IMR-90 (cell line): ENCODE data around the gene TMEM54. TPM values are rescaled to one million over a fixed set of nuclear protein-coding genes. Genes with fewer than 3 reads are reported as not detected.

ENCODE experiments used
- ATAC-seq: fragments of 200-7000 bp; cut with Tn5 transposase; 2 replicates; pipeline ENCODE4 v1.9.1; 2020; ENCODE audit warnings: low read depth, mild to moderate bottlenecking, moderate library complexity
- BruUV-seq: library from RNA; stranded (reverse); fragments of 400-500 nt; replicated peaks from 2 replicates; lab custom pipeline; 2021; lab: Mats Ljungman, UMichigan
- CTCF ChIA-PET: fragments of 300-600 bp; formaldehyde crosslinking; extraction: SDS; loops from one replicate; lab custom pipeline; 2021; ENCODE audit warnings: antibody characterized with exemption; lab: Yijun Ruan, JAX
- POLR2A ChIA-PET: fragments of 300-600 bp; sonication (Branson Sonifier 250); formaldehyde crosslinking; loops from one replicate; lab custom pipeline; 2022; ENCODE audit warnings: antibody characterized with exemption; ENCODE audit not compliant: unreplicated experiment; lab: Charles Lee
- DNase-seq: peaks from one replicate; pipeline ENCODE4 v3.0.0; 2013
- H2AFZ ChIP-seq: replicated peaks from 2 replicates; pipeline ENCODE3; 2013; ENCODE audit warnings: low read length, mild to moderate bottlenecking; ENCODE audit not compliant: poor library complexity
- H2AK5ac ChIP-seq: 2 replicates; pipeline ENCODE4 v1.6.1; 2013; ENCODE audit warnings: low read depth, low read length, inconsistent platforms
- H2AK9ac ChIP-seq: replicated peaks from 2 replicates; pipeline ENCODE3; 2013; ENCODE audit warnings: mild to moderate bottlenecking, low read depth, low read length, moderate library complexity; ENCODE audit not compliant: poor library complexity
- H2BK120ac ChIP-seq: 2 replicates; pipeline ENCODE4 v1.6.1; 2013; ENCODE audit warnings: low read depth, low read length, inconsistent platforms
- H2BK15ac ChIP-seq: 3 replicates; pipeline ENCODE4 v1.6.1; 2013; ENCODE audit warnings: low read depth, low read length, inconsistent platforms
- H2BK20ac ChIP-seq: 2 replicates; pipeline ENCODE4 v1.6.1; 2013; ENCODE audit warnings: low read depth, mild to moderate bottlenecking, inconsistent platforms, low read length, moderate library complexity
- H2BK5ac ChIP-seq: 2 replicates; pipeline ENCODE4 v1.6.1; 2013; ENCODE audit warnings: mild to moderate bottlenecking, low read depth, low read length, inconsistent platforms; ENCODE audit not compliant: poor library complexity, severe bottlenecking
- H3K14ac ChIP-seq: replicated peaks from 2 replicates; pipeline ENCODE4 v1.6.1; 2013; ENCODE audit warnings: low read depth, low read length, inconsistent platforms
- H3K18ac ChIP-seq: 2 replicates; pipeline ENCODE4 v1.6.1; 2013; ENCODE audit warnings: low read depth, low read length, control low read depth
- H3K23ac ChIP-seq: 2 replicates; pipeline ENCODE4 v1.6.1; 2013; ENCODE audit warnings: low read depth, low read length, inconsistent platforms
- H3K27ac ChIP-seq: 2 replicates; pipeline ENCODE4 v1.5.1; 2013; ENCODE audit warnings: mild to moderate bottlenecking, control low read depth, low read length; ENCODE audit not compliant: insufficient read depth
- H3K27me3 ChIP-seq: 2 replicates; pipeline ENCODE4 v1.6.1; 2013; ENCODE audit warnings: low read length; ENCODE audit not compliant: control insufficient read depth, insufficient read depth
- H3K36me3 ChIP-seq: 2 replicates; pipeline ENCODE4 v1.6.1; 2013; ENCODE audit warnings: low read length, mixed read lengths; ENCODE audit not compliant: control insufficient read depth, insufficient read depth
- H3K4ac ChIP-seq: 2 replicates; pipeline ENCODE4 v1.6.1; 2013; ENCODE audit warnings: low read depth, low read length, inconsistent platforms
- H3K4me1 ChIP-seq: 2 replicates; pipeline ENCODE4 v1.6.1; 2013; ENCODE audit warnings: low read length, mixed read lengths; ENCODE audit not compliant: control insufficient read depth, insufficient read depth
- H3K4me2 ChIP-seq: 2 replicates; pipeline ENCODE4 v1.6.1; 2013; ENCODE audit warnings: low read depth, mild to moderate bottlenecking, control low read depth, low read length, moderate library complexity
- H3K4me3 ChIP-seq: 2 replicates; pipeline ENCODE4 v1.5.1; 2013; ENCODE audit warnings: low read depth, mild to moderate bottlenecking, control low read depth, low read length, moderate library complexity; ENCODE audit not compliant: insufficient read depth
- H3K56ac ChIP-seq: 2 replicates; pipeline ENCODE4 v1.6.1; 2013; ENCODE audit warnings: low read length, inconsistent platforms; ENCODE audit not compliant: insufficient read depth; ENCODE audit errors: extremely low read depth
- H3K79me1 ChIP-seq, 2 experiments: 2 replicates each; pipeline ENCODE4 v1.6.1; 2013; ENCODE audit warnings: low read length in 2 of 2, inconsistent platforms in 1 of 2, low read depth in 1 of 2
- H3K9ac ChIP-seq: 2 replicates; pipeline ENCODE4 v1.6.1; 2013; ENCODE audit warnings: low read depth, low read length, control low read depth
- H3K9me1 ChIP-seq: 2 replicates; pipeline ENCODE4 v1.6.1; 2013; ENCODE audit warnings: low read length, inconsistent platforms; ENCODE audit not compliant: insufficient read depth
- H3K9me3 ChIP-seq: 2 replicates; pipeline ENCODE4 v1.6.1; 2013; ENCODE audit warnings: low read length; ENCODE audit not compliant: control insufficient read depth, insufficient read depth
- H4K20me1 ChIP-seq: 2 replicates; pipeline ENCODE4 v1.6.1; 2013; ENCODE audit warnings: low read length, inconsistent platforms; ENCODE audit not compliant: insufficient read depth
- H4K5ac ChIP-seq: 2 replicates; pipeline ENCODE4 v1.6.1; 2013; ENCODE audit warnings: mild to moderate bottlenecking, low read depth, low read length, control low read depth
- H4K8ac ChIP-seq, 2 experiments: 2 replicates each; pipeline ENCODE4 v1.6.1; 2013; ENCODE audit warnings: low read depth in 2 of 2, low read length in 2 of 2, control low read depth in 1 of 2, inconsistent platforms in 1 of 2
- H4K91ac ChIP-seq: 2 replicates; pipeline ENCODE4 v1.6.1; 2013; ENCODE audit warnings: low read depth, low read length, inconsistent platforms; ENCODE audit not compliant: insufficient read depth
- BHLHE40 ChIP-seq: fragments of 150-350 bp; IDR thresholded peaks from 2 replicates; pipeline ENCODE4 v1.6.1; 2016; ENCODE audit warnings: mild to moderate bottlenecking, low read depth, low read length
- CEBPB ChIP-seq: IDR thresholded peaks from 2 replicates; pipeline ENCODE4 v1.6.1; 2012; ENCODE audit warnings: low read depth, low read length, improper control_type of control experiment
- CHD1 ChIP-seq: IDR thresholded peaks from 2 replicates; pipeline ENCODE4 v1.6.1; 2012; ENCODE audit warnings: low read depth, low read length, improper control_type of control experiment
- CTCF ChIP-seq: conservative IDR thresholded peaks from 2 replicates; pipeline ENCODE4 v1.5.1; 2012; ENCODE audit warnings: mild to moderate bottlenecking, low read depth, low read length, improper control_type of control experiment
- ELK1 ChIP-seq: fragments of 150-350 bp; IDR thresholded peaks from 2 replicates; pipeline ENCODE4 v1.6.1; 2016; ENCODE audit warnings: low read depth, mild to moderate bottlenecking, low read length, moderate library complexity, borderline replicate concordance
- FOS ChIP-seq: fragments of 150-350 bp; IDR thresholded peaks from 2 replicates; pipeline ENCODE4 v1.6.1; 2016; ENCODE audit warnings: low read depth, low read length
- MAFK ChIP-seq: IDR thresholded peaks from 2 replicates; pipeline ENCODE4 v1.6.1; 2012; ENCODE audit warnings: low read depth, low read length, improper control_type of control experiment
- MAZ ChIP-seq: IDR thresholded peaks from 2 replicates; pipeline ENCODE4 v1.6.1; 2012; ENCODE audit warnings: low read depth, mild to moderate bottlenecking, low read length, improper control_type of control experiment, moderate library complexity, borderline replicate concordance
- MXI1 ChIP-seq: IDR thresholded peaks from 2 replicates; pipeline ENCODE4 v1.6.1; 2012; ENCODE audit warnings: low read depth, mild to moderate bottlenecking, low read length, moderate library complexity, borderline replicate concordance
- NFE2L2 ChIP-seq: fragments of 150-350 bp; IDR thresholded peaks from 2 replicates; pipeline ENCODE4 v1.6.1; 2016; ENCODE audit warnings: low read depth, mild to moderate bottlenecking, low read length
- POLR2A ChIP-seq: IDR thresholded peaks from 2 replicates; pipeline ENCODE4 v1.6.1; 2012; ENCODE audit warnings: mild to moderate bottlenecking, low read depth, low read length
- RAD21 ChIP-seq: IDR thresholded peaks from 2 replicates; pipeline ENCODE4 v1.6.1; 2012; ENCODE audit warnings: low read length, improper control_type of control experiment
- RCOR1 ChIP-seq: IDR thresholded peaks from 2 replicates; pipeline ENCODE4 v1.6.1; 2012; ENCODE audit warnings: mild to moderate bottlenecking, low read length, improper control_type of control experiment; ENCODE audit not compliant: insufficient replicate concordance
- RFX5 ChIP-seq: IDR thresholded peaks from 2 replicates; pipeline ENCODE4 v1.8.0; 2012; ENCODE audit warnings: low read depth, mild to moderate bottlenecking, low read length, moderate library complexity
- SMC3 ChIP-seq: fragments of 150-350 bp; IDR thresholded peaks from 2 replicates; pipeline ENCODE4 v1.6.1; 2016; ENCODE audit warnings: low read depth, mild to moderate bottlenecking, antibody characterized with exemption, low read length, moderate library complexity
- USF2 ChIP-seq: fragments of 150-350 bp; IDR thresholded peaks from 2 replicates; pipeline ENCODE4 v1.6.1; 2017; ENCODE audit warnings: mild to moderate bottlenecking, antibody characterized with exemption, low read length, low read depth
- WGBS, 2 experiments: methylation state at CpG; one replicate each; pipeline versions ENCODE4 v1.1.5 to v1.1.7; 2013; ENCODE audit warnings: missing lambda C conversion rate in 2 of 2; ENCODE audit not compliant: insufficient read length in 1 of 2; ENCODE audit errors: extremely low coverage in 2 of 2; 5-methylcytosine and 5-hydroxymethylcytosine counted together
- dilution Hi-C: fragments of 300-500 bp; cut with HindIII; formaldehyde crosslinking; loops from one replicate; pipeline ENCODE4 v1.14.3; 2018; ENCODE audit warnings: low sequenced_read_pairs; ENCODE audit not compliant: unreplicated experiment
- in situ Hi-C: fragments of 300-500 bp; cut with MboI; formaldehyde crosslinking; loops from 3 replicates; pipeline ENCODE4 v1.14.3; 2019; ENCODE audit warnings: low sequenced_read_pairs, inconsistent platforms, mixed read lengths
- intact Hi-C: fragments of 100-400 bp; cut with micrococcal nuclease; formaldehyde crosslinking; loops from 2 replicates; pipeline ENCODE4 v1.10.0; 2022
- polyA plus RNA-seq, 3 experiments: library from polyadenylated mRNA; depleted of rRNA; stranded (reverse); fragments of >200 nt; gene quantifications; 2 replicates each; pipeline ENCODE4 v1.2.3, GENCODE V29; 2012; ENCODE audit warnings: low replicate concordance in 1 of 3
- total RNA-seq: library from RNA; depleted of rRNA; stranded (reverse); fragments of >200 nt; gene quantifications from 2 replicates; pipeline ENCODE4 v1.2.3, GENCODE V29; 2012

The TMEM54 gene
- total and polyA plus RNA-seq, 2 of the 4 experiments (the other 2 are of a cell fraction), result 25.5 to 75.2 TPM

DNA sequence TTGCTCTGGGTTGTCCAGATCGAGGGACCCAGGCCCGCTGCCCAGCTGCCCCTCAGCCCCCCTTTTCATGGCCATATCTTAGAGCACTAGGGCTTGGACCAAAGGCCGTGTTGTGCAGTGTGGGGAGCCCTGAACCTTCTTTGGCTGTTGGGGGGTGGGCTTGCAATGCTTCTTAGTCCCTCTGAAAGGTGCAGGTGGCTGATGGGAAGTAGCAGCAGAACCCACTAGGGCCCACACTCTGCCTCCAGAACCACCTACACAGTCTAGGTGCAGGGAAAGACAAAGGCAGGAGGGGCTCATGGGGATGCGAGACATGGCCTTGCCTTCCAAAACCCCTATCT is 17.2 kb downstream of the TMEM54 start:
- Histone ChIP-seq H3K9ac (no peak overlapping the region), H3K79me1 (no peaks in the 10 kb centered on the region), H3K36me3 (no peaks in the 10 kb centered on the region), H2BK5ac (no peak overlapping the region), H3K4ac (no peak overlapping the region), H3K27me3 (peaks cover 57% of the 10 kb centered on the region), H4K8ac (no peak overlapping the region), H3K27ac (no peak overlapping the region), H4K91ac (no peak overlapping the region), H3K4me1 (no peaks in the 10 kb centered on the region), H3K14ac (no peak overlapping the region), H3K18ac (no peak overlapping the region), H4K5ac (no peak overlapping the region), H4K20me1 (peaks cover 3% of the 10 kb centered on the region; the same call in 1 of the 2 replicates), H2BK120ac (no peak overlapping the region), H2BK15ac (no peak overlapping the region), H3K23ac (no peak overlapping the region), H3K4me2 (no peak overlapping the region), H2AK5ac (no peak overlapping the region), H3K56ac (no peak overlapping the region), H2AFZ (no peak overlapping the region), H3K9me3 (no peaks in the 10 kb centered on the region), H3K9me1 (peaks cover 4% of the 10 kb centered on the region; the same call in 1 of the 2 replicates), H2AK9ac (no peak overlapping the region), H3K4me3 (no peak overlapping the region), H2BK20ac (no peak overlapping the region)
- dilution Hi-C loops, result no loop called here
- WGBS, 2 experiments, result no CpG with 5 or more reads among the region's 4 CpGs
- DNase-seq (no peak), ATAC-seq (no peak)
- TF ChIP-seq MXI1, result no peak
- TF ChIP-seq CEBPB, result no peak
- TF ChIP-seq RFX5, result no peak
- TF ChIP-seq RAD21, result no peak
- no peak for TF ChIP-seq ELK1
- TF ChIP-seq MAFK, result no peak
- TF ChIP-seq NFE2L2, result no peak
- no peak for TF ChIP-seq CTCF
- TF ChIP-seq FOS, result no peak
- no peak for TF ChIP-seq CHD1
- TF ChIP-seq SMC3, result no peak
- TF ChIP-seq POLR2A, result no peak
- no peak for TF ChIP-seq BHLHE40
- TF ChIP-seq RCOR1, result no peak
- no peak for TF ChIP-seq MAZ
- TF ChIP-seq USF2, result no peak
- in situ Hi-C loops, result no loop called here
- ChIA-PET CTCF (no interaction called here), POLR2A (no interaction called here)
- no TSS peak for BruUV-seq
- intact Hi-C loops, result no loop called here
